Central memory CD8-positive, alpha-beta T cell (primary cell): ENCODE results near the gene NPEPL1.
"Not testable (repeated sequence)": the region's sequence is repeated elsewhere in the genome, so short reads cannot be mapped to it uniquely, and the experiment has no call there.

ENCODE experiments used
- ATAC-seq: fragments of 150-1000 bp; cut with Tn5 transposase; replicated peaks from 2 replicates; pipeline ENCODE4 v1.10.0; 2022; ENCODE audit warnings: mild to moderate bottlenecking, moderate FRiP score, moderate number of reproducible peaks; ENCODE audit not compliant: poor library complexity, severe bottlenecking; ENCODE audit errors: extremely low read depth
- DNase-seq, 2 donors: peaks; one replicate each; pipeline ENCODE4 v3.0.0; 2021; ENCODE audit warnings: low spot score in 2 of 2
- H3K27ac Mint-ChIP-seq: one replicate; pipeline ENCODE4 v1.8.0; 2022; ENCODE audit warnings: low read depth, mild to moderate bottlenecking, moderate library complexity, mixed read lengths
- H3K27me3 Mint-ChIP-seq: one replicate; pipeline ENCODE4 v1.8.0; 2022; ENCODE audit warnings: mixed read lengths
- H3K36me3 Mint-ChIP-seq: one replicate; pipeline ENCODE4 v1.8.0; 2022; ENCODE audit warnings: mild to moderate bottlenecking, moderate library complexity, mixed read lengths; ENCODE audit not compliant: insufficient read depth
- H3K4me1 Mint-ChIP-seq: one replicate; pipeline ENCODE4 v1.8.0; 2022; ENCODE audit warnings: mixed read lengths
- H3K4me3 Mint-ChIP-seq: one replicate; pipeline ENCODE4 v1.8.0; 2022; ENCODE audit warnings: mild to moderate bottlenecking, moderate library complexity, mixed read lengths
- H3K9me3 Mint-ChIP-seq: one replicate; pipeline ENCODE4 v1.8.0; 2022; ENCODE audit warnings: mixed read lengths

Gene NPEPL1

GRCh38 chr20:58717278-58718091 lies 24.9 kb downstream of the NPEPL1 start:
- H3K4me1 Mint-ChIP-seq = no peaks in the 10 kb centered on the region
- ATAC-seq (no peak), DNase-seq (peak in 1 of 2 donors; percentile 11)
- H3K4me3 Mint-ChIP-seq = no peak overlapping the region
- H3K36me3 Mint-ChIP-seq = peaks cover under 1% of the 10 kb centered on the region
- H3K27me3 Mint-ChIP-seq = peaks cover 22% of the 10 kb centered on the region
- no peak overlapping the region for H3K27ac Mint-ChIP-seq
- H3K9me3 Mint-ChIP-seq = no peaks in the 10 kb centered on the region

GRCh38 chr20:58718121-58718563 lies 25.5 kb downstream of the NPEPL1 start:
- no peaks in the 10 kb centered on the region for H3K4me1 Mint-ChIP-seq
- peaks cover 29% of the 10 kb centered on the region for H3K27me3 Mint-ChIP-seq
- peak in 1 of 2 donors; percentile 8 for DNase-seq
- no peak overlapping the region for H3K27ac Mint-ChIP-seq
- ATAC-seq = no peak
- peaks cover 2% of the 10 kb centered on the region for H3K36me3 Mint-ChIP-seq
- no peaks in the 10 kb centered on the region for H3K9me3 Mint-ChIP-seq
- no peak overlapping the region for H3K4me3 Mint-ChIP-seq

- Mint-ChIP-seq H3K27ac (no peak overlapping the region), H3K9me3 (no peaks in the 10 kb centered on the region), H3K27me3 (peaks cover 35% of the 10 kb centered on the region), H3K36me3 (peaks cover 4% of the 10 kb centered on the region), H3K4me3 (no peak overlapping the region), H3K4me1 (no peaks in the 10 kb centered on the region)
- ATAC-seq = no peak
- no peak for DNase-seq
These were observed 26.1 kb downstream of the NPEPL1 start for GRCh38 chr20:58718729-58719128.

- no peak overlapping the region for H3K4me3 Mint-ChIP-seq
These were observed 26.7 kb downstream of the NPEPL1 start for GRCh38 chr20:58719258-58719657.

GRCh38 chr20:58719971-58720371 lies 27.4 kb downstream of the NPEPL1 start:
- ATAC-seq (no peak), DNase-seq (no peak)
- peaks cover 47% of the 10 kb centered on the region for H3K27me3 Mint-ChIP-seq
- H3K27ac Mint-ChIP-seq = no peak overlapping the region
- H3K4me1 Mint-ChIP-seq = no peaks in the 10 kb centered on the region
- H3K36me3 Mint-ChIP-seq = peaks cover 4% of the 10 kb centered on the region
- H3K9me3 Mint-ChIP-seq = no peaks in the 10 kb centered on the region
- no peak overlapping the region for H3K4me3 Mint-ChIP-seq

More at GRCh38 chr20:58719258-58719657, 26.7 kb downstream of the NPEPL1 start:
- DNase-seq (peak in 1 of 2 donors; percentile 9), ATAC-seq (no peak)
- H3K4me1 Mint-ChIP-seq = no peaks in the 10 kb centered on the region
- peaks cover 40% of the 10 kb centered on the region for H3K27me3 Mint-ChIP-seq
- H3K9me3 Mint-ChIP-seq = no peaks in the 10 kb centered on the region
- H3K27ac Mint-ChIP-seq = no peak overlapping the region
- H3K36me3 Mint-ChIP-seq = peaks cover 4% of the 10 kb centered on the region

GRCh38 chr20:58720890-58721289 lies 28.3 kb downstream of the NPEPL1 start:
- DNase-seq = no peak
- ATAC-seq = no peak
- Mint-ChIP-seq H3K27ac (no peak overlapping the region), H3K9me3 (no peaks in the 10 kb centered on the region), H3K4me1 (no peaks in the 10 kb centered on the region), H3K36me3 (peaks cover 4% of the 10 kb centered on the region), H3K27me3 (peaks cover 50% of the 10 kb centered on the region), H3K4me3 (no peak overlapping the region)

GRCh38 chr20:58721951-58722778 lies 29.6 kb downstream of the NPEPL1 start:
- H3K4me3 Mint-ChIP-seq = no peak overlapping the region
- H3K27ac Mint-ChIP-seq = no peak overlapping the region
- ATAC-seq (no peak), DNase-seq (no peak)
- peaks cover 54% of the 10 kb centered on the region for H3K27me3 Mint-ChIP-seq
- H3K4me1 Mint-ChIP-seq = no peaks in the 10 kb centered on the region
- H3K36me3 Mint-ChIP-seq = peaks cover 4% of the 10 kb centered on the region
- no peaks in the 10 kb centered on the region for H3K9me3 Mint-ChIP-seq

- Mint-ChIP-seq H3K4me3 (no peak overlapping the region), H3K27me3 (peaks cover 63% of the 10 kb centered on the region), H3K4me1 (no peaks in the 10 kb centered on the region), H3K9me3 (no peaks in the 10 kb centered on the region), H3K27ac (no peak overlapping the region), H3K36me3 (peaks cover 4% of the 10 kb centered on the region)
- DNase-seq (peak in 1 of 2 donors; percentile 7), ATAC-seq (no peak)
These were observed 30.5 kb downstream of the NPEPL1 start for GRCh38 chr20:58722877-58723627.

- Mint-ChIP-seq H3K4me3 (no peak overlapping the region), H3K36me3 (peaks cover 4% of the 10 kb centered on the region), H3K4me1 (no peaks in the 10 kb centered on the region), H3K27me3 (peaks cover 69% of the 10 kb centered on the region), H3K27ac (no peak overlapping the region), H3K9me3 (no peaks in the 10 kb centered on the region)
- DNase-seq (no peak), ATAC-seq (no peak)
These were observed 31.0 kb downstream of the NPEPL1 start for GRCh38 chr20:58723628-58723984.

- peaks cover 80% of the 10 kb centered on the region for H3K27me3 Mint-ChIP-seq
- H3K27ac Mint-ChIP-seq, H3K36me3 Mint-ChIP-seq, H3K9me3 Mint-ChIP-seq, H3K4me3 Mint-ChIP-seq, ATAC-seq, H3K4me1 Mint-ChIP-seq, DNase-seq: not testable (repeated sequence)
These were observed 33.6 kb downstream of the NPEPL1 start for GRCh38 chr20:58726156-58726555.

GRCh38 chr20:58731192-58731591 lies 38.6 kb downstream of the NPEPL1 start:
- H3K27me3 Mint-ChIP-seq = peaks cover 67% of the 10 kb centered on the region
- no peak overlapping the region for H3K4me3 Mint-ChIP-seq
- no peaks in the 10 kb centered on the region for H3K4me1 Mint-ChIP-seq
- no peaks in the 10 kb centered on the region for H3K36me3 Mint-ChIP-seq
- ATAC-seq = no peak
- DNase-seq = no peak
- no peak overlapping the region for H3K27ac Mint-ChIP-seq
- H3K9me3 Mint-ChIP-seq = no peaks in the 10 kb centered on the region

GRCh38 chr20:58737198-58737597 lies 44.6 kb downstream of the NPEPL1 start:
- no peaks in the 10 kb centered on the region for H3K4me1 Mint-ChIP-seq

More at GRCh38 chr20:58737198-58737597, 44.6 kb downstream of the NPEPL1 start:
- no peak for DNase-seq
- H3K9me3 Mint-ChIP-seq = no peaks in the 10 kb centered on the region
- ATAC-seq = no peak
- no peak overlapping the region for H3K4me3 Mint-ChIP-seq
- H3K27me3 Mint-ChIP-seq = peaks cover 40% of the 10 kb centered on the region
- no peaks in the 10 kb centered on the region for H3K36me3 Mint-ChIP-seq
- H3K27ac Mint-ChIP-seq = no peak overlapping the region
